ENCODE data around the gene TMEM150A.
"Not testable (repeated sequence)": the region's sequence is repeated elsewhere in the genome, so short reads cannot be mapped to it uniquely, and the experiment has no call there.

Gene TMEM150A

GRCh38 chr2:85611705-85612587, 9.4 kb upstream of the TMEM150A start, which contains the start of gene C2orf68:
Gene C2orf68, minus strand, starts transcription at chr2:85612066. Its CDS starts 82 bp downstream, at chr2:85611984.
- DNase-seq = peak; percentile 40 to 78

- DNase-seq = no peak
These were observed 8.8 kb upstream of the TMEM150A start for GRCh38 chr2:85611217-85611704.

- no peak for DNase-seq
These were observed 5.0 kb upstream of the TMEM150A start for GRCh38 chr2:85607268-85608215.

GRCh38 chr2:85606116-85606455, 3.6 kb upstream of the TMEM150A start:
- no peak for DNase-seq

DNA sequence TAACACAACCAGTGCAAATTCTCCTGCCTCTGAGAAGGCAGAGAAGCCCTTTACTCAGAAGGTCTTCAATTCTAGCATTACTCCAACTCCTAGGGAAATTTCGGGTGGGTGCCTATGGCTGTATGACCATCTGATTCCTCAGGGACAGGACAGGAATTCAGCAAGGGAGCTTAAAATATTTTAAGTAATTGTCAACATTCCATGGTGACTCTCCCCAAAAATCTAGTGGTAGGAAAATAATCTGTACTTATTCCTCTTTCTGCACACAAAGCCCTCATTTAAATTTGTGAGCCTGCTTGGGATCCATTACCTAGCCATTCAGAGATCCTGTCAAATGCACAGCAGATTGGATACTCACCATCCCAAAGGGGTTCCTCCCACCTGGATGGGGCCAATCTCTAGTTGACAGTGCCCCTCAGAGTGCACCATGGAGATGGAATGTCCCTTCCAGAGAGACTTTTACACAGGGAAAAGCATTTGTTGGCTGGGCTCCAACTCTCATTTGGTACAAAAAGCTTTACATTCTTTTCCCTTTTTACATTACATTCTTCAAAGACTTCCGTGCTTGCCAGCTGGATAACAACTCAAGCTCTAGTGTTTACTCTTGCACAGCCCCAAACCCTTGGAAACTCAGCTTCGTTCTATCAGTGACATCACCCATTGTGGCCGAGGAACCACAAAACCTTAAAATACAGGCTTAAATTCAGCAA, 3.1 kb upstream of the TMEM150A start:
- no peak for DNase-seq

- no peak for DNase-seq
These were observed 2.3 kb upstream of the TMEM150A start for GRCh38 chr2:85604568-85605339.

GRCh38 chr2:85604133-85604444, 1.6 kb upstream of the TMEM150A start:
- DNase-seq = not testable (repeated sequence)

- no peak for DNase-seq
These were observed 575 bp downstream of the TMEM150A start for GRCh38 chr2:85601771-85602475.

- no peak for DNase-seq
These were observed 1.3 kb downstream of the TMEM150A start for GRCh38 chr2:85600951-85601770.

DNA sequence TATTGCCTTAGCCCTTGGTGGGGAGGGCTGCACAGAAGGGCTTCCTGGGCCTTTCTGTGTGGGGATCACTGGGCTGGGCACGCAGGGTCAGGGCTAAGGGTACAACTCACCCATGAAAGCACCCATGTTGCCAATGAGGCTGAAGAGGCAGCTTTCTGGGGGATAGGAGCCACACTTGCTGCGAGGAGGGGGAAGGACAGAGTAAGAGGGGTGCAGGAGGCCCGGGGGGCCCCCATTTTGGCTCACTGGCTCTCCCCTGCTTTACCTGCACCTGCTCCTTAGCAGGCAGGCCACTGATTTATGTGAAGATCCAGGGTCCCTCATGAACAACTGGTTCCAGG, 2.3 kb downstream of the TMEM150A start:
- no peak for DNase-seq

GRCh38 chr2:85599468-85600234, 2.8 kb downstream of the TMEM150A start:
- no peak for DNase-seq

DNA sequence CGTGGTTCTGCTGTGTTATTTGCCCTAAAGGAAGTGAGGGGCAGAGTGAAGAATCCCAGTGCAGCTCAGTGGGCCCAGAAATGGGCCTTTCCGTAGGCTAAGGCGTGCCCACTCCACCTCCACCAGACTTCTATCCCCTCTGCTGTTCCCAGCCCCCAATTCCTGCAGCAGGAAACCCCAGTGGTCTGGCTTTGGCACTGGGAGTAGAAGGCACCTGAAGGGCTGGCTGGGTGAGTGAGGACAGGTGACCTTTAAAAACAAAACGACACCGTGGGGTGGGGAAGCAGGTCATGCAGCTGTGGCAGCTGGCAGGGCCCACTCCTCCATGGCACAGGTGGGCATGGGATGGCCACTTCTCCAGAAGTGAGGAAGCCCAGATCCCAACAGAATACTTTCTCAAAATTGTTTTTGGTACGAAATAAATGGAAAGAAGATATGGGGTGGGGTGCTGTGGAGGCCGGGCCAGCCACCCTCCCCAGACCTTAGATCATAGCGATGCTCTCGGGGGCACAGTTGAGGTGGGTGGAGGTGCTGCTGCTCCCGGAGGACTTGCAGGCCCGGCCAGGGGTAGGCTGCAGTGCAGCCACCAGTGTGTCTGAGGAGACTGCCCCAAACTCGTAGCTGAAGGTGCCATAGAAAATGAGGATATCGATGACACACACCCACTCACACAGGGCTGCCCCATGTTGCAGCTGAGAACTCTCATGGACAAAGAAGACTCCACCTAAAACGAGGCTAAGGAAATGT, 3.7 kb downstream of the TMEM150A start:
- no peak for DNase-seq

GRCh38 chr2:85597241-85597640, 5.3 kb downstream of the TMEM150A start:
- DNase-seq = no peak

DNA sequence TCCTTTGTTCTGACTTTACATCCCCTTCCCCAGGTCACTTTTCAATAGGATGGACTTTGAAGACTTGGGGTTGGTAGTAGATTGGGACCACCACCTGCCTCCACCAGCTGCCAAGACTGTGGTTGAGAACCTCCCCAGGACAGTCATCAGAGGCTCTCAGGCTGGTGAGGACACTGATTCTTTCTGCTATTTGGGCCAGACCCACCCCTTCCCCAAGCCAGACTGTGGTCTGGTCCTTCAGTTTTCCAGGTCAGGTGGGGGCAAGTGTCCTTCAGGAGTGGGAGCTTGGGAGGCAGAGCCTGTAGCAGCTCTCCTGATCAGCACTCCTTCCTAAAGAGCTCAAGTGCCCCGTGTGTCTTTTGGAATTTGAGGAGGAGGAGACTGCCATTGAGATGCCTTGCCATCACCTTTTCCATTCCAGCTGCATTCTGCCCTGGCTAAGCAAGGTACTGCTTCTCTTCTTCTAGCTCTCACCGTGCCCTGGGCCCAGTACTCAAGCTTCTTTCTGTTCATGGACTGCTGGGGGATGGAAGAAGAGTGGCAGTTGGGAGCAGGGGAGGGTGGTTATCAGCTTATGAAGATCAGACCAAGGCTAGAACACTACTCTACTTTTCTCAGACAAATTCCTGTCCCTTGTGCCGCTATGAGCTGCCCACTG, 5.9 kb downstream of the TMEM150A start:
- DNase-seq = no peak

GRCh38 chr2:85596026-85596333, 6.5 kb downstream of the TMEM150A start:
- no peak for DNase-seq

DNA sequence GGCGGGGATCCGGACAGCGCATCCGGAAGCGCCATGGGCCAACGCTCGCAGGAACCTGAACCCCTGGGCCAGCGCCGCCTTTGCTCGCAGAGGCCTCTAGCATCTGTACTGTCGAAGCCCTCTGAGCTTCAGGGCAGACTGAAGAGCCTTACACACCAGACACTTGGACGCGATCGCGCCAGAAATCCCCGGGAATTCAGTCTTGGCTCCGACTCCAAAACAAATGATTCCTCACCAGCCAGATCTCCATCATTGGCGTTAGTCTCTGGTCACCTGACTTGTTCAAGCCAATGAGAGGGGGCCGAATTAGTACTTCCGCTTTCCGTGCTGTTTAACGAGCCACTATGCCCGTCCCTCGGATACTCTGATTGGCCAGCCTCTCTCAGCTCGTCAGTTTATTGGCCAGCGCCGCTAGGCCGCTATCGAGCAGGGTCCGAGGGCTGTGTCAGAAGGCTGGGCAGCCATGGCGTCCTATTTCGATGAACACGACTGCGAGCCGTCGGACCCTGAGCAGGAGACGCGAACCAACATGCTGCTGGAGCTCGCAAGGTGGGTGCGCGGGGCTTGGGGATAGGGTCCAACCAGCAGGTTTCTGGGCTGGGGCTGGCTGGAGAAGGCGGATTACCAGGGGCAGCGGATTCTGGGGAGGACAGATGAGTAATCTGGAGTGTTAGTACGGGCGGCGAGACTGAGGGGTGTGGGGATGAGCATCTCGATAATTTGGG, 7.0 kb downstream of the TMEM150A start, which contains the start of gene RNF181:
Gene RNF181, plus strand, starts transcription at position 445 of the 725 bp plus-strand sequence. Its CDS starts 19 bp downstream, at position 464.
- peak; percentile 80 to 82 for DNase-seq

GRCh38 chr2:85594715-85595300, 7.7 kb downstream of the TMEM150A start:
- no peak for DNase-seq

- DNase-seq = no peak
These were observed 9.5 kb downstream of the TMEM150A start for GRCh38 chr2:85593023-85593422.

Measured in NCI-H187 (cell line).